Raji (cell line): ENCODE measurements around the gene CADM1.

Source experiments
- POLR2A ChIP-seq: IDR thresholded peaks from 2 replicates; pipeline ENCODE4 v1.6.1; 2011; ENCODE audit warnings: low read depth, low read length, control low read depth; ENCODE audit not compliant: insufficient read depth

Gene CADM1

DNA sequence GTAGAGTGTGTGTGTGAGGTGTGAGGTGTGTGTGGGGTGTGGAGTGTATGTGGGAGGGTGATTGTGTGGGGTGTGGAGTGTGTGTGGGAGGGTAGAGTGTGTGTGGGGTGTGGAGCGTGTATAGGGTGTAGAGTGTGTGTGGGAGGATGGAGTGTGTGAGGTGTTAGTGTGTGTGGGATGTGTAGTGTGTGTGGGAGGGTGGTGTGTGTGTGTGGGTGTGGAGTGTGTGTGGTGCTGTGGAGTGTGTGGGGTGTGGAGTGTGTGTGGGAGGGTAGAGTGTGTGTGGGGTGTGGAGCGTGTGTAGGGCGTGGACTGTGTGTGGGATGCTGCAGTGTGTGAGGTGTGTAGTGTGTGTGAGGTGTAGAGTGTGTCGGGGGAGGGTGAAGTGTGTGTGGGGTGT, 356.1 kb downstream of the CADM1 start:
- TF ChIP-seq POLR2A, result no peak

DNA sequence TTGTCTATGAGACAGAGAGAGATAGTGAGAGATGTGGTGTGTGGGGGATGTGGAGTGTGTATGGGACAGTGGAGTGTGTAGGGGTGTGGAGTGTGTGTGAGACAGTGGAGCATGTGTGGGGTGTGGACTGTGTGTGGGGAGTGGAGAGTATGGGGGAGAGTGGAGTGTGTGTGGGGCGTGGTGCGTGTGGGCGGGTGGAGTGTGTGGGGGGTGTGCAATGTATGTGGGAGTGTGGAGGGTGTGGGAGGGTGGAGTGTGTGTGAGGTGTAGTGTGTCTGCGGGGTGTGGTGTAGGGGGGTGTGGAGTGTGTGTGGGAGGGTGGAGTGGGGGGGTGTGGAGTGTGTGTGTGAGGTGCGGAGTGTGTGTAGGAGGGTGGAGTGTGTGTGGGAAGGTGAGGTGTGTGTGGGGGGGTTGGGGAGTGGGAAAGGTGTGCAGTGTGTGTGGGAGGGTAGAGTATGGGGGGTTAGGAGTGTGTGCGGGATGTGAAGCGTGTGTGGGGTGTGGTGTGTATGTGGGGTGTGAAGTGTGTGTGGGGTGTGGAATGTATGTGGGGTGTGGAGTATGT, 356.9 kb downstream of the CADM1 start:
- TF ChIP-seq POLR2A, result no peak

DNA sequence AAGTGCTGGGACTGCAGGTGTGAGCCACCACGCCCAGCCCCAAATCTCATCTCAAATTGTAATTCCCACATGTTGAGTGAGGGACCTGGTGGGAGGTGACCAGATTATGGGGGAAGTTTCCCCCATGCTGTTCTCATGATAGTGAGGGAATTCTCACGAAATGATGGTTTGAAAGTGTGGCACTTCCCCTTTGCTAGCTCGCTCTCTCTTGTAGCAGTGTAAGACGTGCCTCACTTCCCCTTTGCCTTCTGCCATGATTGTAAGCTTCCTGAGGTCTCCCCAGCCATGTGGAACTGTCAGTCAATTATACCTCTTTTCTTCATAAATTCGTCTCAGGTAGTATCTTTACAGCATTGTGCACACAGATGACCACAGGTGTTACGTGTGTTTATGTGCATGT, 357.8 kb downstream of the CADM1 start:
- TF ChIP-seq POLR2A, result no peak

DNA sequence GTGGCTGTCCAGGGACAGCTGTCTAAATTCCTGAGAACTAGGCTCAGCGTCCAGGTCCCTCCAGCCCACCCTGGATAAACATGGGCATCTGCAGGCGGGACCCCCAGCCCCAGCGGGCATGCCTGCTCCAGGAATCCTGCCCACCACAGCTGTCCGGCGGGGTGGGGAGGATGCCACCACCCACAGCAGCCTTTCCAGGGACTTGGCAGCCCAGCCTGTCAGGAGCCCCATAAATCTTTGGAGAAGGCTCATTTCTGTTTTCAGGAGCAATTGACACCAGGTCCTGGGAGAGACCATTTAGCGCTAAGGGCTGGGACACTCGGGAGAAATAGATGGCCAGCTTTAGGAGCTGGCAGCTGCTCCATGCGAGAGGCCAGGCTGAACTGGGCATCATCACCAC, 358.9 kb downstream of the CADM1 start:
- TF ChIP-seq POLR2A, result no peak

DNA sequence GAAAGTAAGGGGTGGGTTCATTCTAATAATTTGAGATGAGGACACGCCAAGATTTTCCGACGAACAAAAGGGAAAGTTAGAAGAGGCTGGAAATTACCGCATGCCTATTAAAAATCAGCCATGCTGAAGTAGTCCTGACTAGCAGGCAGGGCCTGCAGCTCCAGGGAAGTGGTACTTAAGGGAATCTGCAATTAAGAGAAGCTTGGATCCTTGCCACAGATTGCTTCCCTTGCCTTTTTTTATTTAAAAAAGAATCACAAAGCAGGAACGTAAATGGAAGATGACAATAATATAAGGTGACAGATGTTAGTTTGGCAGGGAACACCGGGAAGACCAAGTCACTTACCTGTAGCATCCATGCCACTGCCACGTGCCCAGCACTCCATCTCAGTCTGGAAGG, 359.3 kb downstream of the CADM1 start:
- TF ChIP-seq POLR2A, result no peak

DNA sequence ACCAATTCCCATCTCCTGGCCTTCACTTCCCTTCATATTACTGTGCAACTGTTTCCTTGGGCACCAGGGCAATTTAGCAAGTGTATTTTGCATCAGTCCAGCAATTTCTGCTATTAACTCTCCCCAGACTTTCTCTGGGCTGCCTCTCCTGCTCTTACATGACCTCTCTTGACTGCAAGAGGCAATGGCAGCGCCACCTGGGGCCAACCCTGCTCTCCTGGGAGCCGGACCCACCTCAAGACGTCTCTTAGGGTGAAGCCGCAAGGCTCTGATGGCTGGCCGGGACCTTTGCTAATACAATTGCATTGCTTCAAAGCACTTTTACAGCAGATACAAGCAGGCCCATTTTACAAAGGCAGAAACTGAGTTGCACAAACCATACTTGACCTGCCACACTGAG, 360.2 kb downstream of the CADM1 start:
- no peak for TF ChIP-seq POLR2A

DNA sequence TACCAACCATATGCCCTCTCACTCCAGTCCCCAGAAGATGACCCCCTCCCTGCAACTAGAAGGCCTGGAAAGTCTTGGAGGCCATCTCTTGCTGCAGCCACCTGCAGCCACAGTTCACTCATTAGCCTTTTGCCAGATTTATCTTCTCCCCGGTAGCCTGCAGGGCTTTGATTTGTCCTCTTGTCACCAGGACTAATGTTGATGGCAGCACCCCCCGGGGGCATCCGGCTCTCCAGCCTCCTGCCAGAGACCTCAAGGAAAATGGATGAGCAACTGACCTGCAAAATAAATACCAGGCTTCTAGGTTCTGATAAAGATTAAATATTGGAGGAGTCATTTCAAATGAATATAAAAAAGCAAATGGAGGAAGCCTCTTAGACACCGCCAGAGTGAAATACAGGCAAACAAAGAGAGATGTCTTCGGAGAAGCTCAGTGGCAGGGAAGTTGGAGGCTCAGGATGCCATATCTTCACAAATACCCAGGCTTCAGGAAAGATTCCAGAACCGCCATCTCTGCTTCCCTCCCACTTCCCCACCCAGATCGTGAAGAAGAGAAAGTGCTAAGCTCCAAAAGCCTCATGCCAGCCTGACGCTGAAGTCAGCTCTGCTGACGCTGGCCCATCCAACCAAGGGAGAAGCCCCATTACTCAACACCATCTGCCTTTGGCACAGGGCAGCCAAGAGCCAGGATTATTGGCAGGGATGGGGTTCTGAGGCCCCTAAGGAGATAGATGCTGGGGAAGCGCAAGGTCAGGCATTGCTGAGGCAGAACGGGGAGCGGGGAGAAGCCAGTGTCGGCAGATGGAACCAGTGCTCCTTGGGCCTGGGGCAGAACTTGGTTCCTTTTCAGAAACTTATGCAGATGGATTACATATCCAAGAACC, 362.7 kb downstream of the CADM1 start:
- no peak for TF ChIP-seq POLR2A

DNA sequence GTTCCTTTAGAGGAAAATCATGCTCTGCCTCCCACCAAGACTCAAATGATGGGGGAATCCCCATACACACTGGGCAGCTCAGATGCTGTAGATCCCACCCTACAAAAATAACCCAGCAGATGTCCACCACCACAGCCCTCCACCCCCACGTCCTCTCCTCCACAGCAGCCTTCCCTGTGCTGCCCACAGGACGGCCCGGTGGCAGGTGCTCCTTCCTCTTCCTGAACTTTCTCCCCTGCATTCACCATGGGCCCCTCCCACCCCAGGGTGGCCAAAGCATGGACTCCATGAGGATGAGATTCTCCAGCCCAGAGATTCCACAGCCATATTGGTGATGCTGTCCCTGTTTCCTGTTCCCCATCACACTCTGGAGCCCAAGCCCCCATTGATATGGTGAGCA, 368.3 kb downstream of the CADM1 start:
- TF ChIP-seq POLR2A, result no peak

DNA sequence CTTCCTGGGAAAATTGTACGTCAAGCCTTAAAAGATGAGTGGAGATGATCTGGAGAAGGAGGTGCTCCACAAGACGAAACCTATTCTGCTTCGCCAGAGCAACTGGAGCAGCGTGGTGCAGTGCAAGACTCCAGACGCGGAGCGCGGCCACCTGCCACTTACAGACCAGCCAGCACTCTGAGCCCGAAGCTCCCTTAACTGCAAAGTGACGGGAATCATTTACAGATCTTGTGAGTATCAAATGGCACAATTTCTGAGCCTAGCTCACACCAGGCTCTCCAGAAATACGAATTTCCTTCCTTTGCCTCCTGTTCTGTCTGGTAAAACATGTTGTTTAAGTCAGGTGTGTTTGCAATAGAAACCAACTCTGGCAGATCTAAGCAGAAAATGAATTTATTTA, 369.3 kb downstream of the CADM1 start:
- TF ChIP-seq POLR2A, result no peak

DNA sequence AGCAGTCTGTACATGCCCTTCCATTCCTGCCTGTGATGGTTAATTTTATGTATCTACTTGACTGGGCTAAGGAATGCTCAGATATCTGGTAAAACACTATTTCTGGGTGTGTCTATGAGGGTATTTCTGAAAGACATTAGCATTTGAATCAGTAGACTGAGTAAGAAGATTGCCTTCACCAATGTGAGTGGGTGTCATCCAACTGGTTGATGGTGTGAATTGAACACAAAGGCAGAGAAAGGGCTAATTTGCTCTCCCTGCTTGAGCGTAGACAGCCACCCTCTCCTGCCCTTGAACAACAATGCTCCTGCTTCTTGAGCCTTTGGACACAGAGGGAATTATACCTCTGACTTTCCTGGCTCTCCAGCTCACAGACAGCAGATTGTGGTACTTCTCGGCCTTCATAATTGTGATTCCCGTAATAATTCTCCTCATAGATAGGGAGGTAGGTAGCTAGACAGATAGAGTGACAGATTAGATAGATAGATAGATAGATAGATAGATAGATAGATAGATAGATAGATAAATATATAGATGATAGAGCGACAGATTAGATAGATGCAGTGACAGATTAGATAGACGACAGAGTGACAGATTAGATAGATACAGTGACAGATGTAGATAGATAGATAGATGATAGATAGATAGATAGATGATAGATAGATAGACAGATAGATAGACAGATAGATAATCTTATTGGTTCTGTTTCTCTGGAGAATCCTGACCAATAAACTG, 370.6 kb downstream of the CADM1 start:
- no peak for TF ChIP-seq POLR2A

DNA sequence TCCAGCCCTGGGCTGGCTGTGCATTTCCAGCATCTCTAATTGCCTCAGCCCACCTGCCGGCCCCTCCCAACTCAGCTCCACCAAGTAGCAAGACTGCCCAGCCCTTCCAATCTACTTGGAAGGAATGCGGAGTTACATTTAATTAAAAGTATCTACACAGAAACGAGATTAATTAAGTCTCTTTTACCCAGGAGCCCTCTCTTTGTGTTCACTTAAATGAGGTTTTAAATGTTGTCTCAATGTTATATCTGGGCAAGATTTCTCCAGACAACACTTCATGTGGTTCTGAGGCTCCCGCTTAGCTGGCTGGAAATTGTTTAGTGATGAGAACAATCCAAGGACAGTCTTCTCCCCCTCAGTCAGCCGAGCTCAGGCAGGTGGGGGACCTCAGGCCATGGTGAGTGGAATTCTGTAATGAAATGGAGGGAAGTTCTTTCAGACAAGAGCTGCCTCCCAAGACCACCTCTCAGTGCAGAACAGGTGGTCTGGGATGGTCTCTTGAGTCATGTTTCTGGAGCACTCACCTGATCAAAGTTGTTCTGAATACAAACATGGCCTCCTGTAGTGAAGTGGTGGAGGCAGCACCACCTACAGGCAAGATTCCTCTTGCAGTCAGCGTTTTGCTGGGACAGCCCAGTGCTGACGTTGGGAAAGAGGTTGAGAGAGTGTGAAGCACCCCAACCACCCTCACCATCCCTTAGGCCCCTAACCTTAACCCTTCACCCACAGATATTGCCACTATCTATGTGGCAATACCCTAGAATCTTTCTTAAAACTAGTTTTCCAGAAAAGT, 371.6 kb downstream of the CADM1 start:
- TF ChIP-seq POLR2A, result no peak

DNA sequence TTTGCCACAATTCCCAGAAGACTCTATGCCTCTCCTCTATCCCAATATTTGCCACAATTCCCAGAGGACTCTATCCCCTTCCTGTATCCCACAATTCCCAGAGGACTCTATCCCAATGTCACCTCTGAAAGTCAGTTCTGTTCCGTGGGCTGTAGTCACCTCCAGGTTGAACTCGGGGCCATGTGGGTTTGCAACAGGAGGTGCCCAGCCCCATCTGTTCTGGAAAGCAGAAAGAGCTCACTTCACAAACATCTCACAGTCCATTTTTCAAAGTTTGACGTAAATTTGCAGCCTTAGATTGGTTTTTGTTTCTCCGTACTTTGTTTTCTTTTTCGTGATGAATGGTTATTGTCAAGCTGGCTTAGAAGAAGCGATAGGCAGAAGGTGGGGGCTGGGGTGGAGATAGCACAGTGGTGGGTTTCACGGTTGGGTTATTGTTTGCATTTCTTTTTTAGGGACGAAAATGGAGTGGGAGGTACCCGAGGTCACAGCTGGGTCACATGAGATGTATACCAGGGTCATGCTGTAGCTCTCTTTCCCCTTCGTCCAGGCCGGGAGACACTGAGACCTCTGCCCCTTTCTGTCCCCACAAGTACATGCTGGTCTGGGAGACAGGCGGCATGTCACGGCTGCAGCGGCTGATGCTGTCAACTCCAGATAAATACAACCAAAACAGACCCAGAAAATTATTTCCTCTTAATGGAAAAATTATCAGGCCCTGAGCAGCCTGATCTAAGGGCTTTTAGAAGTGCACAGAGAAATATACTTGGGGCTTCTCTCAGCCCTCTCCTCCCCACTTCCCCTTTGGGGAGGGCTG, 374.5 kb downstream of the CADM1 start:
- no peak for TF ChIP-seq POLR2A

DNA sequence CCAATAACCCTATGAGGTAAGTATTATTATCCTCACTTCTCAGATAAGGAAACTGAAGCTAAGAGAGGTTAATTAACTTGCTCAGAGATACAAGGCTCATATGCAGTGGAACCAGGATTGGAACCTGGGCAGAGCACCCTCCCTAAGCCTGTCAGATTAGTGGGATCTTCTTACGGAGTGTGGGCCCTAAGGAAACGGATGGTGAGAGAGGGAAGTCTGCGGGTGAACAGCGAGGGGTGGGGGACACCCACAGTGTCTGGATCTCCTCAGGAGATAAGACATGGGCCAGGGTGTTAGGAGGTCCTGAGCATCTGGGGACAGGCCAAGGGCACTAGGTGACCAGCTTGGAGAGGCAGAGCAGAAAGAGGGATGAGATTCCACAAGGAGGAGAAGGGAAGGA, 376.0 kb downstream of the CADM1 start:
- TF ChIP-seq POLR2A, result no peak

DNA sequence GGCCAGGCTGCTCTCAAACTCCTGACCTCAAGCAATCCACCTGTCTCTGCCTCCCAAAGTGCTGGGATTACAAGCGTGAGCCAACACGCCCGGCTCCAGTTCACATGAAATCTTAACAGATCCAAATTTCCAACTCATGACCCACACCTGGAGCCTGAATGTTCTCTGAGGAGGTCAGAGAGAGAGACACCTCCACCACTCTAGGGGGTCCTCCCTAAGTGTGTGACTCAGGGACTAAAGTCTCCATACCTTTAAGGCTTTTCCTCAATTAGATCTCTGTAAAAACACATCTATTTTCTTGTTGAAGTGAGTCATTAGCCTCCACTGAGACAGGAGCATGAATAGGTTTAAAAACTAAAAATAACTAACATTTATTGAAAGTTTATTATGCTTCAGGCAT, 376.4 kb downstream of the CADM1 start:
- TF ChIP-seq POLR2A, result no peak
